Measurements from ENCODE around the gene IFNL3.

GRCh38 chr19:39205449-39205764 is 39.4 kb downstream of the IFNL3 start:
- TF ChIP-seq TAF1 (IDR thresholded peaks at IDR 0.05; ENCODE audit: low read depth, low read length): no peak
- TF ChIP-seq POLR2A (IDR thresholded peaks at IDR 0.05; ENCODE audit: low read depth, low read length): no peak
- no peak for TF ChIP-seq POLR2AphosphoS5 (IDR thresholded peaks at IDR 0.05; ENCODE audit: low read depth, low read length)

Data from GM12891 (cell line).